Heart left ventricle (tissue), 16 donors: Measurements from ENCODE around the gene TUBA4A. TPM values are rescaled to one million over a fixed set of nuclear protein-coding genes. Genes with fewer than 3 reads are reported as not detected.

Experiments used
- ATAC-seq, 4 donors: fragments of 200-7000 bp; cut with Tn5 transposase; one replicate each; pipeline ENCODE4 v1.9.1; 2020 to 2022; ENCODE audit warnings: moderate library complexity in 4 of 4, mild to moderate bottlenecking in 3 of 4, moderate number of reproducible peaks in 1 of 4
- DNase-seq, 5 donors: peaks; one replicate each; pipeline ENCODE4 v3.0.0-alpha.2; 2020
- H3K27ac ChIP-seq, 12 donors: fragments of 200-600 bp; sonication (generic) in 4 of 12; one replicate each; pipeline versions ENCODE4 v1.5.0 to v1.8.0; 2016 to 2022; ENCODE audit warnings: mild to moderate bottlenecking in 2 of 12
- H3K27me3 ChIP-seq, 9 donors: fragments of 200-600 bp; sonication (generic) in 2 of 9; one replicate each; pipeline versions ENCODE4 v1.5.1 to v1.8.0; 2016 to 2022; ENCODE audit warnings: mild to moderate bottlenecking in 3 of 9
- H3K36me3 ChIP-seq, 9 donors: fragments of 200-600 bp; sonication (generic) in 2 of 9; one replicate each; pipeline versions ENCODE4 v1.5.0 to v1.8.0; 2018 to 2022; ENCODE audit warnings: mild to moderate bottlenecking in 2 of 9
- H3K4me1 ChIP-seq, 12 donors: fragments of 200-600 bp; sonication (generic) in 4 of 12; one replicate each; pipeline versions ENCODE4 v1.5.0 to v1.8.0; 2016 to 2022; ENCODE audit warnings: mild to moderate bottlenecking in 3 of 12
- H3K4me3 ChIP-seq, 12 donors: fragments of 200-600 bp; sonication (generic) in 4 of 12; one replicate each; pipeline versions ENCODE4 v1.5.0 to v1.8.0; 2017 to 2022; ENCODE audit warnings: mild to moderate bottlenecking in 9 of 12, moderate library complexity in 4 of 12
- H3K9me3 ChIP-seq, 12 donors: fragments of 200-600 bp; sonication (generic) in 4 of 12; one replicate each; pipeline versions ENCODE4 v1.5.0 to v1.8.0; 2016 to 2022; ENCODE audit warnings: mild to moderate bottlenecking in 1 of 12
- CTCF ChIP-seq, 12 donors: fragments of 200-600 bp; sonication (generic) in 4 of 12; IDR thresholded peaks; one replicate each; pipeline versions ENCODE4 v1.5.0 to v1.8.0; 2018 to 2022; ENCODE audit warnings: antibody characterized with exemption in 12 of 12, mild to moderate bottlenecking in 5 of 12
- POLR2A ChIP-seq, 2 donors: fragments of 450-650 bp; IDR thresholded peaks; one replicate each; pipeline ENCODE4 v1.6.1; 2017; ENCODE audit warnings: antibody characterized with exemption in 2 of 2, mild to moderate bottlenecking in 2 of 2, moderate library complexity in 2 of 2
- WGBS, 4 donors: extraction: QIAGEN DNeasy Blood & Tissue Kit in 2 of 4; methylation state at CpG; one replicate each; pipeline versions ENCODE4 v1.1.5 to v1.1.7; 2013 to 2018; 5-methylcytosine and 5-hydroxymethylcytosine counted together
- intact Hi-C, 10 donors: fragments of 100-400 bp; cut with DNase I; formaldehyde crosslinking; loops; one replicate each; pipeline versions ENCODE4 v1.11.1 to v1.14.2; 2022
- polyA plus RNA-seq, 2 donors: library from polyadenylated mRNA; stranded (reverse); fragments of 200-250 nt; gene quantifications; one replicate each; pipeline ENCODE4 v1.2.3, GENCODE V29; 2013
- total RNA-seq, 9 donors: library from RNA; depleted of rRNA in 2 of 9; stranded (reverse); fragments of >200 nt in 2 of 9; fragmentation: NEBNext Ultra II Directional in 3 of 9; extraction: Animal tissue kit (Norgen Biotek cat#: 25700) in 3 of 9; gene quantifications; one replicate each; pipeline versions ENCODE4 v1.1.0 to v1.2.4, GENCODE V29; 2016 to 2023
- donor health status: ischemic (EF 13 %, LVEDD 7.1; RV severe dilation, severe dysfunction).
- donor health status: healthy with polysubstance abuse.
- donor health status: DM: no; HTN: yes; CAD: no.
- donor health status: DM: no; HTN: no; CAD: no.
- donor health status: ischemic (EF 25% LVEDD 6.9; RV normal size, moderate dysfunction).
- donor health status: ischemic (EF 25% LVEDD 5.7; RV mildly dilated, moderate dysfunction).
- donor health status: healthy.
- donor health status: DM: yes; HTN: yes; CAD: no.
- donor health status: ischemic (EF 35%, LVEDD 5.7; RV mildly dilated, moderate dysfunction).
- donor health status: nonischemic (EF 11% LVEDD 7.7; RV severe dilation, severe dysfunction).
- donor health status: DM: yes; HTN: yes; CAD: no.
- donor health status: PGD.
- donor health status: ischemic (EF 29% LVEDD 5.4; RV normal size, mild dysfunction).
- donor health status: nonischemic (EF 23%, LVEDD 6.1; RV moderate dilation, normal function).

Gene TUBA4A
- total and polyA plus RNA-seq, 11 donors: 137 to 381 (median 193) TPM

GRCh38 chr2:219248845-219249202 is 4.9 kb downstream of the TUBA4A start:
- Histone ChIP-seq H3K4me3 (peak overlapping the region in 3 of 12 donors; percentile 10 to 42 (median 12)), H3K4me1 (peaks cover 6 to 85% (median 53%) of the 10 kb centered on the region in 12 donors), H3K36me3 (peaks cover 0 to 41% (median 29%) of the 10 kb centered on the region in 9 donors), H3K27ac (peak overlapping the region; percentile 58 to 95 (median 77)), H3K9me3 (no peaks in the 10 kb centered on the region), H3K27me3 (no peaks in the 10 kb centered on the region)
- no peak for ATAC-seq
- no peak for DNase-seq
- WGBS, 4 donors: 77 to 79% (median 78%) methylated on average over 2 of the region's 2 CpGs
- no peak for TF ChIP-seq POLR2A (IDR thresholded peaks at IDR 0.05)
- no peak for TF ChIP-seq CTCF (IDR thresholded peaks at IDR 0.05)
- intact Hi-C loops: loop anchor here in 2 of 10 donors (5.0 to 10.0 kb wide), 2 partner anchors 43 to 46 kb away; no protein-coding TSS in a partner anchor

GRCh38 chr2:219247678-219248642 is 5.8 kb downstream of the TUBA4A start:
- 85 to 92% (median 88%) methylated on average over 13 to 17 of the region's 17 CpGs for WGBS, 4 donors
- no peak for ATAC-seq
- intact Hi-C loops: loop anchor here in 3 of 10 donors (2.0 to 10.0 kb wide), 3 partner anchors 41 to 47 kb away; partner anchors contain the start of gene ZFAND2B (in 2 of the 3)
- H3K4me3 ChIP-seq: peak overlapping the region in 1 of 12 donors; percentile 7
- peaks cover 0 to 41% (median 29%) of the 10 kb centered on the region in 9 donors for H3K36me3 ChIP-seq
- H3K27ac ChIP-seq: peak overlapping the region in 5 of 12 donors; percentile 67 to 95 (median 79)
- peaks cover 6 to 81% (median 50%) of the 10 kb centered on the region in 12 donors for H3K4me1 ChIP-seq
- no peaks in the 10 kb centered on the region for H3K9me3 ChIP-seq
- DNase-seq: no peak
- no peak for TF ChIP-seq CTCF (IDR thresholded peaks at IDR 0.05)
- TF ChIP-seq POLR2A (IDR thresholded peaks at IDR 0.05): no peak
- H3K27me3 ChIP-seq: no peaks in the 10 kb centered on the region

GRCh38 chr2:219246559-219246958 is 7.2 kb downstream of the TUBA4A start:
- no peaks in the 10 kb centered on the region for H3K9me3 ChIP-seq
- peaks cover 0 to 41% (median 29%) of the 10 kb centered on the region in 9 donors for H3K36me3 ChIP-seq
- ATAC-seq: no peak
- no peak for TF ChIP-seq POLR2A (IDR thresholded peaks at IDR 0.05)
- no peak for TF ChIP-seq CTCF (IDR thresholded peaks at IDR 0.05)
- WGBS, 4 donors: 95 to 98% (median 96%) methylated on average over 10 of the region's 10 CpGs
- no peak for DNase-seq
- H3K4me3 ChIP-seq: peak overlapping the region in 1 of 12 donors; percentile 67
- peaks cover 6 to 66% (median 39%) of the 10 kb centered on the region in 12 donors for H3K4me1 ChIP-seq
- peak overlapping the region in 2 of 12 donors; percentile 28 to 95 for H3K27ac ChIP-seq
- intact Hi-C loops: loop anchor here in 3 of 10 donors (2.0 to 10.0 kb wide), 3 partner anchors 40 to 48 kb away; partner anchors contain the start of gene ZFAND2B (in 2 of the 3)
- H3K27me3 ChIP-seq: no peaks in the 10 kb centered on the region

GRCh38 chr2:219245899-219246230 is 7.9 kb downstream of the TUBA4A start:
- peaks cover 0 to 35% (median 24%) of the 10 kb centered on the region in 9 donors for H3K36me3 ChIP-seq
- no peaks in the 10 kb centered on the region for H3K9me3 ChIP-seq
- no peak for DNase-seq
- H3K27ac ChIP-seq: peak overlapping the region; percentile 77 to 98 (median 93)
- peaks cover 6 to 60% (median 36%) of the 10 kb centered on the region in 12 donors for H3K4me1 ChIP-seq
- intact Hi-C loops: loop anchor here in 4 of 10 donors (1.0 to 10.0 kb wide), 5 partner anchors 17 to 49 kb away; partner anchors contain the start of genes ZFAND2B (in 2 of the 4), ANKZF1 (in 1 of the 4), ATG9A (in 1 of the 4) and DNAJB2 (in 1 of the 4)
- H3K27me3 ChIP-seq: no peaks in the 10 kb centered on the region
- peak overlapping the region; percentile 67 to 95 (median 84) for H3K4me3 ChIP-seq
- TF ChIP-seq POLR2A (IDR thresholded peaks at IDR 0.05) (no peak), CTCF (IDR thresholded peaks at IDR 0.05) (no peak)
- 14 to 18% (median 17%) methylated on average over 6 to 10 of the region's 10 CpGs for WGBS, 4 donors
- no peak for ATAC-seq
